NCI-H2081 treated with DMSO at 0.1 percent for 48 hours (cell line): ENCODE results near the gene TSHZ1.

Experiments used
- DNase-seq: peaks from one replicate; lab custom pipeline; 2025; lab: John Stamatoyannopoulos, UW

TSHZ1 gene

GRCh38 chr18:75249672-75250470 lies 39.3 kb downstream of the TSHZ1 start:
- no peak for DNase-seq

- DNase-seq: no peak
Observed at GRCh38 chr18:75250471-75250821, 39.8 kb downstream of the TSHZ1 start.

- no peak for DNase-seq
Observed at GRCh38 chr18:75251466-75251865, 40.9 kb downstream of the TSHZ1 start.

- DNase-seq: no peak
Observed at GRCh38 chr18:75252136-75252535, 41.5 kb downstream of the TSHZ1 start.

- DNase-seq: no peak
Observed at GRCh38 chr18:75253043-75253442, 42.4 kb downstream of the TSHZ1 start.

- DNase-seq: no peak
Observed at GRCh38 chr18:75253784-75254183, 43.2 kb downstream of the TSHZ1 start.

- no peak for DNase-seq
Observed at GRCh38 chr18:75255094-75255493, 44.5 kb downstream of the TSHZ1 start.

GRCh38 chr18:75256376-75256775 lies 45.8 kb downstream of the TSHZ1 start:
- DNase-seq: no peak

GRCh38 chr18:75257605-75258004 lies 47.0 kb downstream of the TSHZ1 start:
- no peak for DNase-seq

GRCh38 chr18:75261430-75262223 lies 51.0 kb downstream of the TSHZ1 start:
- DNase-seq: no peak

GRCh38 chr18:75262511-75262910 lies 51.9 kb downstream of the TSHZ1 start:
- no peak for DNase-seq

GRCh38 chr18:75264195-75264594 lies 53.6 kb downstream of the TSHZ1 start:
- no peak for DNase-seq

- DNase-seq: peak; percentile 62
Observed at GRCh38 chr18:75264926-75265597, 54.5 kb downstream of the TSHZ1 start.

GRCh38 chr18:75265872-75266271 lies 55.3 kb downstream of the TSHZ1 start:
- no peak for DNase-seq

GRCh38 chr18:75267643-75268363 lies 57.2 kb downstream of the TSHZ1 start:
- DNase-seq: no peak

GRCh38 chr18:75268364-75268646 lies 57.7 kb downstream of the TSHZ1 start:
- no peak for DNase-seq

GRCh38 chr18:75269124-75269680 lies 58.6 kb downstream of the TSHZ1 start:
- peak; percentile 77 for DNase-seq

GRCh38 chr18:75269696-75270095 lies 59.1 kb downstream of the TSHZ1 start:
- no peak for DNase-seq

- no peak for DNase-seq
Observed at GRCh38 chr18:75271952-75272351, 61.4 kb downstream of the TSHZ1 start.

- DNase-seq: no peak
Observed at GRCh38 chr18:75273817-75274216, 63.2 kb downstream of the TSHZ1 start.

GRCh38 chr18:75275226-75275625 lies 64.6 kb downstream of the TSHZ1 start:
- DNase-seq: no peak
